HCT116 (cell line): ENCODE results near the gene CUL4A. TPM values are rescaled to one million over a fixed set of nuclear protein-coding genes. Genes with fewer than 3 reads are reported as not detected.

Experiments used
- ATAC-seq: fragments of 200-7000 bp; cut with Tn5 transposase; 2 replicates; pipeline ENCODE4 v1.9.1; 2020; ENCODE audit warnings: mild to moderate bottlenecking, moderate library complexity
- BruUV-seq: library from RNA; stranded (reverse); fragments of 400-500 nt; replicated peaks from 2 replicates; lab custom pipeline; 2021; lab: Mats Ljungman, UMichigan
- CTCF ChIA-PET: fragments of 300-600 bp; sonication (Branson Sonifier 250); formaldehyde crosslinking; loops from one replicate; lab custom pipeline; 2021; ENCODE audit warnings: antibody characterized with exemption; lab: Charles Lee
- POLR2A ChIA-PET: fragments of 300-600, 350-600 bp; sonication (Branson Sonifier 250); formaldehyde crosslinking; loops from one replicate; lab custom pipeline; 2021; ENCODE audit warnings: antibody characterized with exemption; lab: Charles Lee
- RAD21 ChIA-PET, 2 experiments: fragments of 300-600 bp; sonication (Branson Sonifier 250); formaldehyde crosslinking; loops; one replicate each; lab custom pipeline; 2023; ENCODE audit warnings: low total read pairs in 2 of 2; ENCODE audit not compliant: uncharacterized antibody in 2 of 2, unreplicated experiment in 2 of 2, low non-redundant PET in 1 of 2; lab: Charles Lee
- DNase-seq: peaks from one replicate; pipeline ENCODE4 v3.0.0-alpha.2; 2010; ENCODE audit warnings: low read depth, low spot score
- H2AFZ ChIP-seq: fragments of 200-600 bp; shearing (Covaris generic), sonication (generic); 2 replicates; pipeline ENCODE4 v1.6.1; 2017; ENCODE audit warnings: low read depth, mixed run types, mixed read lengths, antibody characterized with exemption, low read length; ENCODE audit not compliant: poor library complexity, severe bottlenecking
- H3K27ac ChIP-seq: 2 replicates; pipeline ENCODE4 v1.5.1; 2012; ENCODE audit warnings: low read depth, low read length
- H3K27me3 ChIP-seq: fragments of 200-600 bp; sonication (generic); 2 replicates; pipeline ENCODE4 v1.6.1; 2016; ENCODE audit warnings: mixed run types, low read length, mixed read lengths; ENCODE audit not compliant: insufficient read depth
- H3K36me3 ChIP-seq, 2 experiments: fragments of 200-500 bp in 1 of 2; fragments of 200-600 bp in 1 of 2; sonication (Bioruptor generic) in 1 of 2; sonication (generic) in 1 of 2; 2 replicates each; pipeline versions ENCODE4 v1.5.1 to v1.6.1; 2014 to 2016; ENCODE audit warnings: low read length in 2 of 2, inconsistent platforms in 1 of 2, mixed read lengths in 1 of 2, mixed run types in 1 of 2; ENCODE audit not compliant: insufficient read depth in 2 of 2, control insufficient read depth in 1 of 2
- H3K4me1 ChIP-seq, 2 experiments: fragments of 200-600 bp in 1 of 2; sonication (generic) in 1 of 2; 2 replicates each; pipeline versions ENCODE4 v1.5.1 to v1.6.1; 2012 to 2017; ENCODE audit warnings: low read length in 2 of 2, inconsistent platforms in 1 of 2, mild to moderate bottlenecking in 1 of 2, mixed read lengths in 1 of 2, mixed run types in 1 of 2, moderate library complexity in 1 of 2; ENCODE audit not compliant: insufficient read depth in 2 of 2, control insufficient read depth in 1 of 2
- H3K4me2 ChIP-seq: fragments of 200-600 bp; sonication (generic); 2 replicates; pipeline ENCODE4 v1.6.1; 2017; ENCODE audit warnings: mixed run types, low read length, mixed read lengths
- H3K4me3 ChIP-seq, 2 experiments: fragments of 200-600 bp in 1 of 2; sonication (generic) in 1 of 2; replicated peaks in 1 of 2; 2 replicates each; pipeline ENCODE4 v1.5.1; 2011 to 2016; ENCODE audit warnings: low read length in 2 of 2, control low read depth in 1 of 2, low read depth in 1 of 2, mild to moderate bottlenecking in 1 of 2, mixed read lengths in 1 of 2, mixed run types in 1 of 2
- H3K79me2 ChIP-seq: fragments of 200-600 bp; sonication (generic); 2 replicates; pipeline ENCODE4 v1.6.1; 2017; ENCODE audit warnings: mild to moderate bottlenecking, mixed run types, low read length, moderate library complexity, mixed read lengths; ENCODE audit not compliant: insufficient read depth
- H3K9ac ChIP-seq: fragments of 200-600 bp; sonication (generic); 2 replicates; pipeline ENCODE4 v1.6.1; 2016; ENCODE audit warnings: low read length, mixed read lengths
- H3K9me2 ChIP-seq: fragments of 200-600 bp; sonication (generic), shearing (Covaris generic); 2 replicates; pipeline ENCODE4 v1.6.1; 2017; ENCODE audit warnings: mixed run types, mild to moderate bottlenecking, moderate library complexity; ENCODE audit not compliant: insufficient read depth
- H3K9me3 ChIP-seq, 2 experiments: fragments of 200-500 bp in 1 of 2; fragments of 200-600 bp in 1 of 2; sonication (Bioruptor generic) in 1 of 2; sonication (generic) in 1 of 2; 2 replicates each; pipeline ENCODE4 v1.6.1; 2014 to 2017; ENCODE audit warnings: low read length in 2 of 2, mixed read lengths in 2 of 2, inconsistent platforms in 1 of 2, low read depth in 1 of 2, mild to moderate bottlenecking in 1 of 2, mixed run types in 1 of 2, moderate library complexity in 1 of 2; ENCODE audit not compliant: control insufficient read depth in 1 of 2, insufficient read depth in 1 of 2
- H4K20me1 ChIP-seq: fragments of 200-600 bp; sonication (generic), shearing (Covaris generic); 2 replicates; pipeline ENCODE4 v1.6.1; 2017; ENCODE audit warnings: mixed run types, mild to moderate bottlenecking, moderate library complexity; ENCODE audit not compliant: insufficient read depth
- RAD21 ChIP-seq: IDR thresholded peaks from 2 replicates; pipeline ENCODE4 v1.6.1; 2012; ENCODE audit warnings: low read depth, mild to moderate bottlenecking
- intact Hi-C: fragments of 100-400 bp; cut with micrococcal nuclease; formaldehyde crosslinking; loops from 2 replicates; pipeline ENCODE4 v1.10.0; 2022
- total RNA-seq: library from RNA; stranded (reverse); gene quantifications from one replicate; pipeline ENCODE4 v1.2.1, GENCODE V29; 2021; ENCODE audit not compliant: unreplicated experiment
- TF ChIP-seq, protein P1 (sequence below): IDR thresholded peaks from 2 replicates; pipeline ENCODE4 v1.6.1; 2012; ENCODE audit warnings: low read depth
- TF ChIP-seq, protein P2 (sequence below), 3 experiments: fragments of 200-600 bp in 1 of 3; sonication (generic) in 1 of 3; IDR thresholded peaks in 2 of 3; conservative IDR thresholded peaks in 1 of 3; 2 replicates each; pipeline ENCODE4 v1.5.1; 2012 to 2017; ENCODE audit warnings: low read depth in 2 of 3, low read length in 2 of 3, antibody characterized with exemption in 1 of 3, borderline replicate concordance in 1 of 3, control low read depth in 1 of 3, mild to moderate bottlenecking in 1 of 3, mixed read lengths in 1 of 3, mixed run types in 1 of 3, moderate library complexity in 1 of 3; ENCODE audit not compliant: insufficient read depth in 1 of 3

The CUL4A gene
- total RNA-seq, 1 experiment from 2014 or later, result 76.5 TPM

DNA sequence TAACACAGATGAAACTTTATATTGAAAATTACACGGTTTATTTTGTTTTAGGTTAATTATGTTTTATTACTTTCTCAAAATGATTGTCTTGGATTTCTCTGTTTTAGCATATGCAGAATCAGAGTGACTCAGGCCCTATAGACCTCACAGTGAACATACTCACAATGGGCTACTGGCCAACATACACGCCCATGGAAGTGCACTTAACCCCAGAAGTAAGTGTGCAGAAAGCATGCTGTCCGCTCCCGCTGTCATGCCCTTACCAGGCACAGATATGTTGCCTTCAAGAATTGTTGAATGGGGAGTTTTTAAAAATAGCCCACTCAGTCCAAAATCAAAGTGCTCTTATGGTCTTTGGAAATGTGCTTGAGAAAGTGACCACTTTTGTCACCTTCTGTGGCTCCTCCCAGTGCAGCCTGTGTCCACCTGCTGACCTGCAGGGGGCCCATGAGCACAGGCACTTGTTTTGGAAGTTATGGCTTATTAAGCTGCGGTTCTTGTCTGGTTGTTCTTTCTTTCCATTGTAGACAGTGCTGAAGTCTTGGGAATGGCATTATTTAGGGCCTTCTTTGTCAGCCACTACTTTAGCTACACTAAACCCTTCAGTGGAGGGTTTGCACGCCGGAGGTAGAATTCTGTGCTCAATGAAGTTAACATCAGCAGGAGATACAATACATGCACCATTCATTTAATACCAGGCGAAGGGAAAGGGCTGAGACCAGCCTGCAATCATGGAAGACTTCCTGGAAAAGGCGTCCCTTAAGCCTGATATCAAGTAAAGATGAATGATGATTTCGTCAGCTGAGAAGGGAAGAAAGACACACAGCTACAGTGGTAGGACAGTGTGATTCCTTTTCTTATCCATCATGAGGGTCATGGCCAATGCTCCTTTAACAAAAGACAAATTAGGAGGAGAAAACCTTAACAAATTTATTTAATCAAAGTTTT lies 36.7 kb downstream of the CUL4A start:
- POLR2A ChIA-PET, result no interaction called here
- Histone ChIP-seq H4K20me1 (no peaks in the 10 kb centered on the region), H3K4me1 (no peaks in the 10 kb centered on the region), H3K9me2 (no peaks in the 10 kb centered on the region), H3K27me3 (no peaks in the 10 kb centered on the region), H3K9ac (no peak overlapping the region), H3K4me2 (no peak overlapping the region), H2AFZ (no peak overlapping the region), H3K4me3 (no peak overlapping the region), H3K79me2 (no peaks in the 10 kb centered on the region), H3K9me3 (no peaks in the 10 kb centered on the region), H3K27ac (no peak overlapping the region), H3K36me3 (peaks cover 42 to 69% of the 10 kb centered on the region in 2 experiments)
- peak; percentile 77 for ATAC-seq
- CTCF ChIA-PET, result interaction anchor here (1.0 kb wide), 1 partner anchor 12 kb away, joined by 3 read pairs; no protein-coding TSS in a partner anchor
- RAD21 ChIA-PET, result no interaction called here
- TF ChIP-seq, protein P1, sequence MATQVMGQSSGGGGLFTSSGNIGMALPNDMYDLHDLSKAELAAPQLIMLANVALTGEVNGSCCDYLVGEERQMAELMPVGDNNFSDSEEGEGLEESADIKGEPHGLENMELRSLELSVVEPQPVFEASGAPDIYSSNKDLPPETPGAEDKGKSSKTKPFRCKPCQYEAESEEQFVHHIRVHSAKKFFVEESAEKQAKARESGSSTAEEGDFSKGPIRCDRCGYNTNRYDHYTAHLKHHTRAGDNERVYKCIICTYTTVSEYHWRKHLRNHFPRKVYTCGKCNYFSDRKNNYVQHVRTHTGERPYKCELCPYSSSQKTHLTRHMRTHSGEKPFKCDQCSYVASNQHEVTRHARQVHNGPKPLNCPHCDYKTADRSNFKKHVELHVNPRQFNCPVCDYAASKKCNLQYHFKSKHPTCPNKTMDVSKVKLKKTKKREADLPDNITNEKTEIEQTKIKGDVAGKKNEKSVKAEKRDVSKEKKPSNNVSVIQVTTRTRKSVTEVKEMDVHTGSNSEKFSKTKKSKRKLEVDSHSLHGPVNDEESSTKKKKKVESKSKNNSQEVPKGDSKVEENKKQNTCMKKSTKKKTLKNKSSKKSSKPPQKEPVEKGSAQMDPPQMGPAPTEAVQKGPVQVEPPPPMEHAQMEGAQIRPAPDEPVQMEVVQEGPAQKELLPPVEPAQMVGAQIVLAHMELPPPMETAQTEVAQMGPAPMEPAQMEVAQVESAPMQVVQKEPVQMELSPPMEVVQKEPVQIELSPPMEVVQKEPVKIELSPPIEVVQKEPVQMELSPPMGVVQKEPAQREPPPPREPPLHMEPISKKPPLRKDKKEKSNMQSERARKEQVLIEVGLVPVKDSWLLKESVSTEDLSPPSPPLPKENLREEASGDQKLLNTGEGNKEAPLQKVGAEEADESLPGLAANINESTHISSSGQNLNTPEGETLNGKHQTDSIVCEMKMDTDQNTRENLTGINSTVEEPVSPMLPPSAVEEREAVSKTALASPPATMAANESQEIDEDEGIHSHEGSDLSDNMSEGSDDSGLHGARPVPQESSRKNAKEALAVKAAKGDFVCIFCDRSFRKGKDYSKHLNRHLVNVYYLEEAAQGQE, result no peak
- peak; percentile 34; the same call in 1 of the 2 replicates for TF ChIP-seq RAD21
- TF ChIP-seq, protein P2, sequence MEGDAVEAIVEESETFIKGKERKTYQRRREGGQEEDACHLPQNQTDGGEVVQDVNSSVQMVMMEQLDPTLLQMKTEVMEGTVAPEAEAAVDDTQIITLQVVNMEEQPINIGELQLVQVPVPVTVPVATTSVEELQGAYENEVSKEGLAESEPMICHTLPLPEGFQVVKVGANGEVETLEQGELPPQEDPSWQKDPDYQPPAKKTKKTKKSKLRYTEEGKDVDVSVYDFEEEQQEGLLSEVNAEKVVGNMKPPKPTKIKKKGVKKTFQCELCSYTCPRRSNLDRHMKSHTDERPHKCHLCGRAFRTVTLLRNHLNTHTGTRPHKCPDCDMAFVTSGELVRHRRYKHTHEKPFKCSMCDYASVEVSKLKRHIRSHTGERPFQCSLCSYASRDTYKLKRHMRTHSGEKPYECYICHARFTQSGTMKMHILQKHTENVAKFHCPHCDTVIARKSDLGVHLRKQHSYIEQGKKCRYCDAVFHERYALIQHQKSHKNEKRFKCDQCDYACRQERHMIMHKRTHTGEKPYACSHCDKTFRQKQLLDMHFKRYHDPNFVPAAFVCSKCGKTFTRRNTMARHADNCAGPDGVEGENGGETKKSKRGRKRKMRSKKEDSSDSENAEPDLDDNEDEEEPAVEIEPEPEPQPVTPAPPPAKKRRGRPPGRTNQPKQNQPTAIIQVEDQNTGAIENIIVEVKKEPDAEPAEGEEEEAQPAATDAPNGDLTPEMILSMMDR (IDR thresholded peaks at IDR 0.05 in 2 of 3, conservative IDR thresholded peaks at IDR 0.05 in 1 of 3; ENCODE audit: borderline replicate concordance in 1 of 3, insufficient read depth in 1 of 3, low read depth in 2 of 3, low read length in 2 of 3), result peak; percentile 23 to 52 (median 50); a peak in 4 of 6 replicates
- DNase-seq, result no peak
- no TSS peak for BruUV-seq
- intact Hi-C loops, result no loop called here
